Hepatocyte (in vitro differentiated cells): ENCODE results near the gene SMARCC2. TPM values are rescaled to one million over a fixed set of nuclear protein-coding genes. Genes with fewer than 3 reads are reported as not detected.

Experiments
- DNase-seq: peaks from one replicate; pipeline ENCODE4 v3.0.0-alpha.2; 2016; ENCODE audit warnings: low spot score
- H2AFZ ChIP-seq: fragments of 200-600 bp; sonication (generic); 2 replicates; pipeline ENCODE4 v1.6.0; 2016; ENCODE audit warnings: antibody characterized with exemption, mild to moderate bottlenecking
- H3K27ac ChIP-seq: fragments of 200-600 bp; sonication (generic); 2 replicates; pipeline ENCODE4 v1.5.1; 2016; ENCODE audit warnings: mild to moderate bottlenecking
- H3K27me3 ChIP-seq: fragments of 200-600 bp; sonication (generic); 2 replicates; pipeline ENCODE4 v1.6.1; 2016
- H3K36me3 ChIP-seq: fragments of 200-600 bp; sonication (generic); replicated peaks from 2 replicates; pipeline ENCODE4 v1.5.1; 2016; ENCODE audit warnings: low read depth; ENCODE audit not compliant: insufficient read depth
- H3K4me1 ChIP-seq: fragments of 200-600 bp; sonication (generic); 2 replicates; pipeline ENCODE4 v1.5.1; 2016; ENCODE audit warnings: mild to moderate bottlenecking, moderate library complexity; ENCODE audit not compliant: insufficient read depth
- H3K4me2 ChIP-seq: fragments of 200-600 bp; sonication (generic); 2 replicates; pipeline ENCODE4 v1.6.0; 2016
- H3K4me3 ChIP-seq: fragments of 200-600 bp; sonication (generic); 2 replicates; pipeline ENCODE4 v1.5.1; 2016; ENCODE audit warnings: mild to moderate bottlenecking
- H3K79me2 ChIP-seq: fragments of 200-600 bp; sonication (generic); 2 replicates; pipeline ENCODE4 v1.6.0; 2017; ENCODE audit warnings: mild to moderate bottlenecking
- H3K9me2 ChIP-seq: fragments of 200-600 bp; sonication (generic); replicated peaks from 2 replicates; pipeline ENCODE4 v1.6.0; 2017; ENCODE audit warnings: mild to moderate bottlenecking; ENCODE audit not compliant: insufficient read depth
- H3K9me3 ChIP-seq: fragments of 200-600 bp; sonication (generic); 2 replicates; pipeline ENCODE4 v1.5.1; 2016; ENCODE audit warnings: low read depth, mild to moderate bottlenecking
- H4K20me1 ChIP-seq: fragments of 200-600 bp; sonication (generic); 2 replicates; pipeline ENCODE4 v1.6.0; 2016; ENCODE audit warnings: mild to moderate bottlenecking; ENCODE audit not compliant: insufficient read depth, poor library complexity, severe bottlenecking
- EZH2 ChIP-seq: fragments of 200-600 bp; sonication (generic); IDR thresholded peaks from 2 replicates; pipeline ENCODE4 v1.6.1; 2016; ENCODE audit warnings: antibody characterized with exemption, mild to moderate bottlenecking, borderline replicate concordance
- EZH2phosphoT487 ChIP-seq: fragments of 200-600 bp; sonication (generic); IDR thresholded peaks from one replicate; pipeline ENCODE4 v1.6.1; 2018; ENCODE audit warnings: antibody characterized with exemption, mild to moderate bottlenecking, low read depth, moderate library complexity; ENCODE audit not compliant: unreplicated experiment, severe bottlenecking
- WGBS: methylation state at CpG from one replicate; pipeline ENCODE4 v1.1.6; 2016; ENCODE audit warnings: low lambda C conversion rate; ENCODE audit errors: missing lambda C conversion rate; 5-methylcytosine and 5-hydroxymethylcytosine counted together
- polyA plus RNA-seq: library from polyadenylated mRNA; unstranded; fragments of >200 nt; fragmentation: Nextera tagmentation; extraction: Ambion mirVana; gene quantifications from 2 replicates; pipeline ENCODE4 v1.2.1, GENCODE V29; 2016
- total RNA-seq: library from RNA; depleted of rRNA; stranded (reverse); fragments of >200 nt; gene quantifications from 2 replicates; pipeline ENCODE4 v1.2.3, GENCODE V29; 2014
- TF ChIP-seq, protein P1 (sequence below): fragments of 200-600 bp; sonication (generic); IDR thresholded peaks from 2 replicates; pipeline ENCODE4 v1.5.1; 2016; ENCODE audit warnings: antibody characterized with exemption, mild to moderate bottlenecking; ENCODE audit not compliant: poor library complexity

SMARCC2 gene
- total and polyA plus RNA-seq, 2 experiments from 2014 or later = 34.8 to 68.6 TPM

DNA sequence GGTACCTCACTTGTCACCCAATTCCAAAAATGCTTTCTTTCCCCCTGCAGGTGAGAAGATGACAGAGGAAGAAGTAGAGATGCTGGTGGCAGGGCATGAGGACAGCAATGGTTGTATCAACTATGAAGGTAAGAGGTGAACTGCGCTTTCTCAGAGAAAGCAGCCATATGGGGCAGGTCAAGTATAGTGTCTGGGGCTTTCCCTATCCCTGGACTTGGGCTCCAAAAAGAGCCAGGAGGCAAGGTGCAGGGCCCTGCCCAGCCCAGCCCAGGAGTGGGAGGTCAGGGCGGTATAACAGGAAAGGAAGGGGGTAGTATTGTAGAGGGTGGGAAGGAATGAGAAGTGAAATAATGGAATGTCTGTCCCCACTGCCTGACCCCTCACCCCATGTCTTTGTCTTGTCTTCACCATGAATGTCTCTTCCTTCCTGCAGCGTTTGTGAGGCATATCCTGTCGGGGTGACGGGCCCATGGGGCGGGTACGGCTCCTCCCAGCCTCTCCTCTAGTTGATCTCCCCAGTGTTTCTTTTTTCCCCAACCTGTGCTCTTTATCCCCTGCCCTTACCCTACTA, 29.0 kb downstream of the SMARCC2 start:
- Histone ChIP-seq H3K9me2 (no peaks in the 10 kb centered on the region), H3K79me2 (peaks cover 32% of the 10 kb centered on the region), H4K20me1 (peaks cover 29% of the 10 kb centered on the region), H3K27ac (peak overlapping the region; percentile 99), H3K36me3 (no peaks in the 10 kb centered on the region), H3K4me1 (peaks cover 30% of the 10 kb centered on the region), H3K27me3 (no peaks in the 10 kb centered on the region), H3K4me3 (peak overlapping the region; percentile 81), H3K4me2 (peak overlapping the region; percentile 88), H2AFZ (no peak overlapping the region), H3K9me3 (no peaks in the 10 kb centered on the region)
- TF ChIP-seq EZH2phosphoT487 (no peak), EZH2 (no peak)
- TF ChIP-seq, protein P1, sequence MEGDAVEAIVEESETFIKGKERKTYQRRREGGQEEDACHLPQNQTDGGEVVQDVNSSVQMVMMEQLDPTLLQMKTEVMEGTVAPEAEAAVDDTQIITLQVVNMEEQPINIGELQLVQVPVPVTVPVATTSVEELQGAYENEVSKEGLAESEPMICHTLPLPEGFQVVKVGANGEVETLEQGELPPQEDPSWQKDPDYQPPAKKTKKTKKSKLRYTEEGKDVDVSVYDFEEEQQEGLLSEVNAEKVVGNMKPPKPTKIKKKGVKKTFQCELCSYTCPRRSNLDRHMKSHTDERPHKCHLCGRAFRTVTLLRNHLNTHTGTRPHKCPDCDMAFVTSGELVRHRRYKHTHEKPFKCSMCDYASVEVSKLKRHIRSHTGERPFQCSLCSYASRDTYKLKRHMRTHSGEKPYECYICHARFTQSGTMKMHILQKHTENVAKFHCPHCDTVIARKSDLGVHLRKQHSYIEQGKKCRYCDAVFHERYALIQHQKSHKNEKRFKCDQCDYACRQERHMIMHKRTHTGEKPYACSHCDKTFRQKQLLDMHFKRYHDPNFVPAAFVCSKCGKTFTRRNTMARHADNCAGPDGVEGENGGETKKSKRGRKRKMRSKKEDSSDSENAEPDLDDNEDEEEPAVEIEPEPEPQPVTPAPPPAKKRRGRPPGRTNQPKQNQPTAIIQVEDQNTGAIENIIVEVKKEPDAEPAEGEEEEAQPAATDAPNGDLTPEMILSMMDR = no peak
- no peak for DNase-seq
- 73% methylated on average over 7 of the region's 7 CpGs for WGBS

DNA sequence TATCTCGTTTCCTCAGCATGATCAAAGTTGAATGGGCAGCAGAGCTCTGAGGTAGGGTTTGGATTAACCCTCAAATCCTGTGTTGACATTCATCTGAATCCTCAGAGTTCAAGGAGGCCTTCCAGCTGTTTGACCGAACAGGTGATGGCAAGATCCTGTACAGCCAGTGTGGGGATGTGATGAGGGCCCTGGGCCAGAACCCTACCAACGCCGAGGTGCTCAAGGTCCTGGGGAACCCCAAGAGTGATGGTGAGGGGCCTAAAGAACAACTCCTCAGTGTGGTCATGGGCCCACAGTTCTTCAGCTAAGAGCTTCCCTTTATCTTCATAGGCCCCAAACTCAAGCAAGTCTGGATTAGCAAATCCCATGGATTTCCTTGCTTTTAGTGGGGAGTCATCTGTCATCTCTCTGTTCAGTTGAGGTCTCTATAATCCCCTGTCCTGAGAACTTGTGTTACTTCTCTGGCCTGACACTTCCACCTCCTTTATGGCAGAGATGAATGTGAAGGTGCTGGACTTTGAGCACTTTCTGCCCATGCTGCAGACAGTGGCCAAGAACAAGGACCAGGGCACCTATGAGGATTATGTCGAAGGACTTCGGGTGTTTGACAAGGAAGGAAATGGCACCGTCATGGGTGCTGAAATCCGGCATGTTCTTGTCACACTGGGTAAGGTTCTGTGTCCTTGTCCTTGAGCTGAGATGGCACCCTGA, 29.6 kb downstream of the SMARCC2 start:
- no peaks in the 10 kb centered on the region for H3K27me3 ChIP-seq
- TF ChIP-seq, protein P1 = no peak
- no peak for TF ChIP-seq EZH2phosphoT487
- no peak for TF ChIP-seq EZH2
- peaks cover 32% of the 10 kb centered on the region for H3K79me2 ChIP-seq
- WGBS = 66% methylated on average over 8 of the region's 8 CpGs
- peak overlapping the region; percentile 99 for H3K27ac ChIP-seq
- peak overlapping the region; percentile 81 for H3K4me3 ChIP-seq
- H3K9me3 ChIP-seq = no peaks in the 10 kb centered on the region
- no peak overlapping the region for H2AFZ ChIP-seq
- no peaks in the 10 kb centered on the region for H3K9me2 ChIP-seq
- DNase-seq = no peak
- peaks cover 30% of the 10 kb centered on the region for H3K4me1 ChIP-seq
- no peaks in the 10 kb centered on the region for H3K36me3 ChIP-seq
- H3K4me2 ChIP-seq = peak overlapping the region; percentile 88
- peaks cover 29% of the 10 kb centered on the region for H4K20me1 ChIP-seq

DNA sequence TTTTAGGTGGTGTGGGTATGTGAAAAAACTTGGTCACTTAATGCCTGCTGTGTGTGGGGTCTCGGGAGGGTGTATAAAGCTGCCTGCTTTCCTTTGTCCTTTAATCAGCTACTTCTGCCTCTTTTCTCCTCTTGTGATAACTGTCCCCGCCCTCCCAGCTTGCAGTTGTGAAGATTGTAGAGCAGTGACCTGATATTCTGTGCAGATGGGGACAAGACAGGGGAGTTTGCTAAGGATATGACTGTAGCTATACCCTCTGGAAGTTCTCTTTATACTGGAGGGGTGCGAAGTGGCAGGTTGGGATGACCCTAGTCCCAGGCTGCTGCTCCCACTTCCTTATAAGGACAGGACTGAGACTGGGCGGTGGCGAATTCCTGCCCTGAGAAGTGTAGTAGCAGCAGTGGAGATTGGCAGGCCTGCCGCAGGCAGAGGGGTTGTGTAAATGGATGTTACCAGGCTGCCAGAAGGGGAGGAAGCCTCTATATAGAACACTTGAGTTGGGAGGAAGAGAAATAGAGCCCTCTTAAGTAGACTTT, 30.3 kb downstream of the SMARCC2 start:
- Histone ChIP-seq H2AFZ (no peak overlapping the region), H3K27me3 (no peaks in the 10 kb centered on the region), H3K4me3 (peak overlapping the region; percentile 81), H4K20me1 (peaks cover 29% of the 10 kb centered on the region), H3K4me2 (peak overlapping the region; percentile 88), H3K79me2 (peaks cover 36% of the 10 kb centered on the region), H3K4me1 (peaks cover 30% of the 10 kb centered on the region), H3K9me2 (no peaks in the 10 kb centered on the region), H3K9me3 (no peaks in the 10 kb centered on the region), H3K27ac (peak overlapping the region; percentile 99), H3K36me3 (no peaks in the 10 kb centered on the region)
- no peak for TF ChIP-seq EZH2phosphoT487
- no peak for TF ChIP-seq EZH2
- TF ChIP-seq, protein P1 = no peak
- WGBS = 3% methylated on average over 6 of the region's 6 CpGs
- peak; percentile 78 for DNase-seq
